Measurements from ENCODE around the gene PTF1A. TPM values are rescaled to one million over a fixed set of nuclear protein-coding genes. Genes with fewer than 3 reads are reported as not detected.

Gene PTF1A
- polyA plus RNA-seq, 1 experiment: not detected

DNA sequence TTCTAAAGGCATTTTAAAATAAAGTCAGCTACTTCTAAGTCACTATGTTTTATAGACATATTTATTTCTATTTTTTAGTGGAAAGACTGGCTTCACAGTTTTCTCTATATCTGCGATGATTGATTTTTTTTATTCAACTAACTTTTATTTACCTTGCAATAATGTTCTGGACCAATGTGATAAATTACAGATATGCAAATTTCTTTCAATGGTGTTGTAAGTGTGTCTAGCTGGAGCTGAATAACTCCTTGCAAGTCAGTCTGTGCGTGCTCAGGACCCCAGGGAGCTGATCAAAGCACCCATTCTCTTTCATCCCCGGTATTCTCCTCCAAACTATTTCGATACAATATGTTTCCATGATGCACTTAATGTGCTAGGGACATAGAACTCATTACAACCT is 9.7 kb downstream of the PTF1A start:
- CTCF ChIA-PET: interaction anchor here (1.1 kb wide), 1 partner anchor 43 kb away, joined by 3 read pairs; no protein-coding TSS in a partner anchor
- TF ChIP-seq, protein P1, sequence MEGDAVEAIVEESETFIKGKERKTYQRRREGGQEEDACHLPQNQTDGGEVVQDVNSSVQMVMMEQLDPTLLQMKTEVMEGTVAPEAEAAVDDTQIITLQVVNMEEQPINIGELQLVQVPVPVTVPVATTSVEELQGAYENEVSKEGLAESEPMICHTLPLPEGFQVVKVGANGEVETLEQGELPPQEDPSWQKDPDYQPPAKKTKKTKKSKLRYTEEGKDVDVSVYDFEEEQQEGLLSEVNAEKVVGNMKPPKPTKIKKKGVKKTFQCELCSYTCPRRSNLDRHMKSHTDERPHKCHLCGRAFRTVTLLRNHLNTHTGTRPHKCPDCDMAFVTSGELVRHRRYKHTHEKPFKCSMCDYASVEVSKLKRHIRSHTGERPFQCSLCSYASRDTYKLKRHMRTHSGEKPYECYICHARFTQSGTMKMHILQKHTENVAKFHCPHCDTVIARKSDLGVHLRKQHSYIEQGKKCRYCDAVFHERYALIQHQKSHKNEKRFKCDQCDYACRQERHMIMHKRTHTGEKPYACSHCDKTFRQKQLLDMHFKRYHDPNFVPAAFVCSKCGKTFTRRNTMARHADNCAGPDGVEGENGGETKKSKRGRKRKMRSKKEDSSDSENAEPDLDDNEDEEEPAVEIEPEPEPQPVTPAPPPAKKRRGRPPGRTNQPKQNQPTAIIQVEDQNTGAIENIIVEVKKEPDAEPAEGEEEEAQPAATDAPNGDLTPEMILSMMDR (IDR thresholded peaks at IDR 0.05; ENCODE audit: low read depth, low read length): no peak
- no peak for DNase-seq (ENCODE audit: low read depth, low spot score)
- H3K27me3 ChIP-seq (ENCODE audit: control insufficient read depth, insufficient read depth, low read length): peaks cover 27% of the 10 kb centered on the region
- H3K4me3 ChIP-seq (ENCODE audit: low read depth, low read length): no peak overlapping the region
- no peak overlapping the region for H3K27ac ChIP-seq (ENCODE audit: low read depth, low read length)
- POLR2A ChIA-PET: no interaction called here
- no peaks in the 10 kb centered on the region for H3K9me3 ChIP-seq (ENCODE audit: control insufficient read depth, insufficient read depth, low read length)

DNA sequence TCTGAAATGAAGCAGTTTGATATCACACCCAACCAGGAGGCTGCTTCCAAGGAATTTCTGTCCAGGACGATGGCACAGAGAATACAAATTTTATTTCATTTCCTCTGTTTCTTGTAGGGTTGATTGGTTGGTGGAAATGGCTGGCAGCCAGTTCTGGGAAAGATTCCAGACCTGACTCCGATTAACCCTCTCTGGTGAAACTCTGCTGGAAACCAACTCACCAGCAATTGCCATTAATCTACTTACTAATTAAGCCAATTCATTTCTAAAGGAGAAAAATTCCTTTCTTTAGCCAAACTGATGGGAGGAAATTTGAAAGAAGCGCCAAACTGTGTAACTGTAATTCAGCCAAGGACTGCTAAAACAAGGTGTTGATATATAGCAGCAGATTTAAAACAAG is 10.7 kb downstream of the PTF1A start:
- TF ChIP-seq, protein P1 (IDR thresholded peaks at IDR 0.05; ENCODE audit: low read depth, low read length): no peak
- peaks cover 22% of the 10 kb centered on the region for H3K27me3 ChIP-seq (ENCODE audit: control insufficient read depth, insufficient read depth, low read length)
- CTCF ChIA-PET: no interaction called here

DNA sequence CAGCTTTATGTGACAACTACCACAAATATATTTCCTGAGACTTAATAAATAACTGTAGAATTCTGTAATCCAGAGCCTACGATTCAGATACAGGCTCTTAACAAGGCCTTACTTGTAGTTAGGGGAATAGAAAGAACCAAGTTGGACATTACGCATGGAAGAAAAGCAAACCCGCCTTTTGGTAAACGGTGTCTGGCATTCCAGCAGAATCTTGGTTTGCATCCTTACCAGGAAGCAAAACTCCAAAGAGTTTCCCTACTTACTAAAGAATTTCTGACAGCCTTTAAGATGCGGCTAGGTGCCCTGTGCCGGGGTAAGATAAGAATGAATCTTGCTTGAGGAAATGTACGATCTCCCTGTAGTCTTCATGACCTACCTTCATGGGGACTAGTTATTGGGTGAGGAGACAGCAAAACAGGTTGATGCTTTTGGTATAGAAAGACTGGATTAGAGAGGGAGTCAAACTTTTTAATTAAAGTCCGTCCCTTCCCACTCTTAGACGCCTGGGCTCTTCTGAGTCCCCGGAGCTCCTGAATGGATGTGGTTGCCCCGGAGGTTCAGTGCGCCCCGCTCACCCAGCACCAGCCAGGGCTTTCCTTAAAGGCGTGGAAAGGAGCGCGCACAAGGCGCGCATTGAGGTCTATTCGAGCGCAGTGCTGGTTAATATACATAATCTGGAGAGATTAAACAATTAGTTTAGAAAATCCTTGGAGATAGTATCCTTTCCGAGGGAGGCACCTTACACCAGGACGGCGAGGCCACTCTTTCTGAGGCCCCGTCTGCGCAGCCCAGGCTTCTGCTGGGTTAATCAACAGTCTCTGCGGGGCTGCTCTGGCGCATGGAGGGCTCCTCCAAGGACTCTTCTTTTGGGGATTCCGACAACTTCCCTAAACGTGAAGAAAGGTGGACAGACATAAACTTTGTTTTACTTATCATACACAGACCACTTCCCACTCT is 11.5 kb downstream of the PTF1A start:
- TF ChIP-seq, protein P1 (IDR thresholded peaks at IDR 0.05; ENCODE audit: low read depth, low read length): no peak
- no peak for DNase-seq (ENCODE audit: low read depth, low spot score)
- H3K9me3 ChIP-seq (ENCODE audit: control insufficient read depth, insufficient read depth, low read length): no peaks in the 10 kb centered on the region
- no peak overlapping the region for H3K4me3 ChIP-seq (ENCODE audit: low read depth, low read length)
- POLR2A ChIA-PET: no interaction called here
- peaks cover 18% of the 10 kb centered on the region for H3K27me3 ChIP-seq (ENCODE audit: control insufficient read depth, insufficient read depth, low read length)
- no peak overlapping the region for H3K27ac ChIP-seq (ENCODE audit: low read depth, low read length)
- CTCF ChIA-PET: no interaction called here

More for the DNA sequence above, 10.7 kb downstream of the PTF1A start:
- no peak for DNase-seq (ENCODE audit: low read depth, low spot score)
- H3K27ac ChIP-seq (ENCODE audit: low read depth, low read length): no peak overlapping the region
- H3K9me3 ChIP-seq (ENCODE audit: control insufficient read depth, insufficient read depth, low read length): no peaks in the 10 kb centered on the region
- H3K4me3 ChIP-seq (ENCODE audit: low read depth, low read length): no peak overlapping the region
- POLR2A ChIA-PET: no interaction called here

- Histone ChIP-seq H3K27ac (ENCODE audit: low read depth, low read length) (no peak overlapping the region), H3K9me3 (ENCODE audit: control insufficient read depth, insufficient read depth, low read length) (no peaks in the 10 kb centered on the region), H3K27me3 (ENCODE audit: control insufficient read depth, insufficient read depth, low read length) (peaks cover 8% of the 10 kb centered on the region), H3K4me3 (ENCODE audit: low read depth, low read length) (no peak overlapping the region)
- TF ChIP-seq, protein P1 (IDR thresholded peaks at IDR 0.05; ENCODE audit: low read depth, low read length): no peak
- POLR2A ChIA-PET: no interaction called here
- CTCF ChIA-PET: no interaction called here
- DNase-seq (ENCODE audit: low read depth, low spot score): no peak
Measured at GRCh38 chr10:23204773-23205172, 12.7 kb downstream of the PTF1A start.

DNA sequence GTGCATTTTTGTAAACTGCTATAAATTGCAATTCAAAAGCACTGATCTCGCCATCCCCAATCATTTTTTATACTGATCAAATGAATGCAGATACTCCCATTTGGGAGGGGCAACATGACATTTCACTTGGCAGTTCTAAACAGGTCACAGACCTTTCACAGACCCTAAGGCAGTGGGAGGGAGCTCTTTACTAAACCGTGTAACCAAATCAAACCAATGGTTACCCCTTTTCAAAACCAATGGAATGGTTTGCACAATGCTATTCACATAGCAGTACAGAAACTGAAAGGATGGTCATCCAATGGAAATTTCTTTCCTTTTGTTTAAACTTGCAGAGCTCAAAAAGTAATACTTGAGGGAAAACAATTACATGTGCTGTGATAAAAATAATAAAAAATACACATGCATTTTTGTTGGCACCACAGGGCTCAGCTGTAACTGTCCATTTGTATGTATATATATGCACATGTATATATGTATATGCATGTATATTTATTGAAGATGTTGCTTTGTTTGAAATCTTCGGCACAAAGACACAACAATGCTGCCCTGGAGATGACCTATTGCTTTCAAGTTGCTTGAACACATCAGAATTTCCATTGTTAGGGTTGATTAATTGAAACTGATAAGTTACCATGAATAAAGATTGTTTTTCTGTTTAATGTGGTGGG is 14.0 kb downstream of the PTF1A start:
- H3K27ac ChIP-seq (ENCODE audit: low read depth, low read length): no peak overlapping the region
- POLR2A ChIA-PET: no interaction called here
- no peak for DNase-seq (ENCODE audit: low read depth, low spot score)
- CTCF ChIA-PET: no interaction called here
- no peaks in the 10 kb centered on the region for H3K9me3 ChIP-seq (ENCODE audit: control insufficient read depth, insufficient read depth, low read length)
- TF ChIP-seq, protein P1 (IDR thresholded peaks at IDR 0.05; ENCODE audit: low read depth, low read length): no peak
- H3K27me3 ChIP-seq (ENCODE audit: control insufficient read depth, insufficient read depth, low read length): peaks cover 2% of the 10 kb centered on the region
- no peak overlapping the region for H3K4me3 ChIP-seq (ENCODE audit: low read depth, low read length)
